Measurements from ENCODE around the gene ERCC6L2. TPM values are rescaled to one million over a fixed set of nuclear protein-coding genes. Genes with fewer than 3 reads are reported as not detected.

The ERCC6L2 gene
- total RNA-seq, 2 donors from 2014 or later: 37.7 to 44.2 TPM

GRCh38 chr9:95854386-95855020 lies 21.0 kb upstream of the ERCC6L2 start:
- Histone ChIP-seq H3K9me3 (ENCODE audit: control insufficient read depth, low read length) (no peaks in the 10 kb centered on the region), H3K4me1 (ENCODE audit: control insufficient read depth, insufficient read depth, low read length) (peaks cover 8% of the 10 kb centered on the region), H3K27ac (ENCODE audit: low read depth, low read length) (no peak overlapping the region), H3K36me3 (ENCODE audit: control insufficient read depth, insufficient read depth, low read length) (no peaks in the 10 kb centered on the region), H3K9ac (ENCODE audit: extremely low read depth, low read length, poor library complexity, severe bottlenecking) (no peak overlapping the region), H3K27me3 (ENCODE audit: control insufficient read depth, insufficient read depth, low read length, poor library complexity, severe bottlenecking) (no peaks in the 10 kb centered on the region), H3K4me3 (ENCODE audit: low read length) (no peak overlapping the region)
- H3K9me3 Mint-ChIP-seq: peaks cover under 1% of the 10 kb centered on the region
- H3K4me1 Mint-ChIP-seq: peaks cover 11% of the 10 kb centered on the region
- 86 to 100% methylated on average over 1 of the region's 1 CpG for WGBS, 2 experiments (ENCODE audit: insufficient coverage in 1 of 2, insufficient read length in 1 of 2)
- no peak overlapping the region for H3K27ac Mint-ChIP-seq
- no peaks in the 10 kb centered on the region for H3K27me3 Mint-ChIP-seq (ENCODE audit: insufficient read depth)
- DNase-seq: no peak
- H3K36me3 Mint-ChIP-seq (ENCODE audit: low read depth): peaks cover 2% of the 10 kb centered on the region
- no peak for TF ChIP-seq CTCF (conservative IDR thresholded peaks at IDR 0.05)
- H3K4me3 Mint-ChIP-seq: no peak overlapping the region

GRCh38 chr9:95855961-95856360 lies 19.5 kb upstream of the ERCC6L2 start:
- TF ChIP-seq CTCF (conservative IDR thresholded peaks at IDR 0.05): no peak
- no peak overlapping the region for H3K9ac ChIP-seq (ENCODE audit: extremely low read depth, low read length, poor library complexity, severe bottlenecking)
- no peak overlapping the region for H3K27ac Mint-ChIP-seq
- no peak overlapping the region for H3K27ac ChIP-seq (ENCODE audit: low read depth, low read length)
- peaks cover 11% of the 10 kb centered on the region for H3K4me1 Mint-ChIP-seq
- H3K9me3 ChIP-seq (ENCODE audit: control insufficient read depth, low read length): no peaks in the 10 kb centered on the region
- H3K9me3 Mint-ChIP-seq: no peaks in the 10 kb centered on the region
- H3K27me3 Mint-ChIP-seq (ENCODE audit: insufficient read depth): no peaks in the 10 kb centered on the region
- DNase-seq: no peak
- H3K36me3 ChIP-seq (ENCODE audit: control insufficient read depth, insufficient read depth, low read length): no peaks in the 10 kb centered on the region
- H3K27me3 ChIP-seq (ENCODE audit: control insufficient read depth, insufficient read depth, low read length, poor library complexity, severe bottlenecking): no peaks in the 10 kb centered on the region
- H3K4me3 ChIP-seq (ENCODE audit: low read length): no peak overlapping the region
- H3K36me3 Mint-ChIP-seq (ENCODE audit: low read depth): no peaks in the 10 kb centered on the region
- no peak overlapping the region for H3K4me3 Mint-ChIP-seq
- peaks cover 8% of the 10 kb centered on the region for H3K4me1 ChIP-seq (ENCODE audit: control insufficient read depth, insufficient read depth, low read length)

- peak; percentile 50 for DNase-seq
- Mint-ChIP-seq H3K27me3 (ENCODE audit: insufficient read depth) (no peaks in the 10 kb centered on the region), H3K9me3 (peaks cover 5% of the 10 kb centered on the region), H3K27ac (no peak overlapping the region), H3K4me1 (peaks cover 11% of the 10 kb centered on the region), H3K36me3 (ENCODE audit: low read depth) (no peaks in the 10 kb centered on the region), H3K4me3 (no peak overlapping the region)
- no peak overlapping the region for H3K27ac ChIP-seq (ENCODE audit: low read depth, low read length)
- H3K9ac ChIP-seq (ENCODE audit: extremely low read depth, low read length, poor library complexity, severe bottlenecking): no peak overlapping the region
- H3K36me3 ChIP-seq (ENCODE audit: control insufficient read depth, insufficient read depth, low read length): no peaks in the 10 kb centered on the region
- WGBS, 2 experiments (ENCODE audit: insufficient coverage in 1 of 2, insufficient read length in 1 of 2): 73 to 76% methylated on average over 2 of the region's 2 CpGs
- no peak overlapping the region for H3K4me3 ChIP-seq (ENCODE audit: low read length)
- H3K4me1 ChIP-seq (ENCODE audit: control insufficient read depth, insufficient read depth, low read length): peaks cover 8% of the 10 kb centered on the region
- H3K27me3 ChIP-seq (ENCODE audit: control insufficient read depth, insufficient read depth, low read length, poor library complexity, severe bottlenecking): no peaks in the 10 kb centered on the region
- no peak for TF ChIP-seq CTCF (conservative IDR thresholded peaks at IDR 0.05)
- peaks cover 7% of the 10 kb centered on the region for H3K9me3 ChIP-seq (ENCODE audit: control insufficient read depth, low read length)
These were observed 18.4 kb upstream of the ERCC6L2 start for GRCh38 chr9:95857124-95857523.
